T1000 (cell line): Measurements from ENCODE around the gene ESYT3.
"Not testable (repeated sequence)": the region's sequence is repeated elsewhere in the genome, so short reads cannot be mapped to it uniquely, and the experiment has no call there.

Source experiments
- DNase-seq: peaks from one replicate; lab custom pipeline; 2025; ENCODE audit warnings: mixed read lengths; lab: John Stamatoyannopoulos, UW

The ESYT3 gene

GRCh38 chr3:138408751-138409570 is 25.5 kb upstream of the ESYT3 start:
- DNase-seq = no peak

- no peak for DNase-seq
Measured at GRCh38 chr3:138412821-138413551, 21.4 kb upstream of the ESYT3 start.

- DNase-seq = not testable (repeated sequence)
Measured at GRCh38 chr3:138416236-138416635, 18.2 kb upstream of the ESYT3 start.

- DNase-seq = peak; percentile 69
Measured at GRCh38 chr3:138417559-138417982, 16.8 kb upstream of the ESYT3 start.

- no peak for DNase-seq
Measured at GRCh38 chr3:138418601-138419206, 15.7 kb upstream of the ESYT3 start.

- DNase-seq = no peak
Measured at GRCh38 chr3:138423316-138423715, 11.1 kb upstream of the ESYT3 start.

GRCh38 chr3:138424323-138424722 is 10.1 kb upstream of the ESYT3 start:
- DNase-seq = no peak

- no peak for DNase-seq
Measured at GRCh38 chr3:138426211-138426610, 8.2 kb upstream of the ESYT3 start.

- DNase-seq = not testable (repeated sequence)
Measured at GRCh38 chr3:138426754-138427153, 7.7 kb upstream of the ESYT3 start.

- no peak for DNase-seq
Measured at GRCh38 chr3:138429665-138430064, 4.8 kb upstream of the ESYT3 start.

- no peak for DNase-seq
Measured at GRCh38 chr3:138432576-138433240, 1.7 kb upstream of the ESYT3 start.

- DNase-seq = no peak
Measured at GRCh38 chr3:138433892-138434275, 532 bp upstream of the ESYT3 start.

- no peak for DNase-seq
Measured at GRCh38 chr3:138434875-138435772, 708 bp downstream of the ESYT3 start.

GRCh38 chr3:138435840-138436239 is 1.4 kb downstream of the ESYT3 start:
- no peak for DNase-seq

- DNase-seq = no peak
Measured at GRCh38 chr3:138437281-138437680, 2.9 kb downstream of the ESYT3 start.

- DNase-seq = no peak
Measured at GRCh38 chr3:138438896-138439295, 4.5 kb downstream of the ESYT3 start.

GRCh38 chr3:138439646-138440045 is 5.2 kb downstream of the ESYT3 start:
- no peak for DNase-seq

- no peak for DNase-seq
Measured at GRCh38 chr3:138440121-138440521, 5.7 kb downstream of the ESYT3 start.

GRCh38 chr3:138440596-138440995 is 6.2 kb downstream of the ESYT3 start:
- no peak for DNase-seq

- no peak for DNase-seq
Measured at GRCh38 chr3:138441256-138441655, 6.8 kb downstream of the ESYT3 start.

GRCh38 chr3:138441742-138442141 is 7.3 kb downstream of the ESYT3 start:
- no peak for DNase-seq
